CD4-positive, alpha-beta T cell treated with Interleukin-2 at 100 ng/mL for 4 hours (primary cell): Measurements from ENCODE around the gene TBX15.
"Not testable (repeated sequence)": the region's sequence is repeated elsewhere in the genome, so short reads cannot be mapped to it uniquely, and the experiment has no call there.

ENCODE experiments used
- DNase-seq: peaks from one replicate; pipeline ENCODE4 v3.0.0-alpha.2; 2020; ENCODE audit warnings: low spot score

TBX15 gene

GRCh38 chr1:118958937-118959631 lies 29.1 kb downstream of the TBX15 start:
- no peak for DNase-seq

- DNase-seq: no peak
Measured at GRCh38 chr1:118958140-118958539, 30.0 kb downstream of the TBX15 start.

- not testable (repeated sequence) for DNase-seq
Measured at GRCh38 chr1:118957579-118957978, 30.6 kb downstream of the TBX15 start.

- no peak for DNase-seq
Measured at GRCh38 chr1:118954301-118954905, 33.7 kb downstream of the TBX15 start.

- DNase-seq: no peak
Measured at GRCh38 chr1:118951270-118951936, 36.7 kb downstream of the TBX15 start.

GRCh38 chr1:118949315-118949714 lies 38.8 kb downstream of the TBX15 start:
- no peak for DNase-seq

GRCh38 chr1:118948846-118949245 lies 39.3 kb downstream of the TBX15 start:
- DNase-seq: no peak

GRCh38 chr1:118948351-118948750 lies 39.8 kb downstream of the TBX15 start:
- no peak for DNase-seq

GRCh38 chr1:118947790-118948189 lies 40.4 kb downstream of the TBX15 start:
- no peak for DNase-seq

GRCh38 chr1:118947003-118947765 lies 41.0 kb downstream of the TBX15 start:
- no peak for DNase-seq

GRCh38 chr1:118945489-118945888 lies 42.7 kb downstream of the TBX15 start:
- DNase-seq: no peak

- no peak for DNase-seq
Measured at GRCh38 chr1:118944546-118944945, 43.6 kb downstream of the TBX15 start.

GRCh38 chr1:118944133-118944532 lies 44.0 kb downstream of the TBX15 start:
- DNase-seq: no peak

- DNase-seq: no peak
Measured at GRCh38 chr1:118940957-118941356, 47.2 kb downstream of the TBX15 start.

GRCh38 chr1:118937413-118938072 lies 50.6 kb downstream of the TBX15 start:
- DNase-seq: no peak

- no peak for DNase-seq
Measured at GRCh38 chr1:118934706-118935105, 53.4 kb downstream of the TBX15 start.

- DNase-seq: no peak
Measured at GRCh38 chr1:118933051-118933781, 54.9 kb downstream of the TBX15 start.

- no peak for DNase-seq
Measured at GRCh38 chr1:118931876-118932275, 56.3 kb downstream of the TBX15 start.

GRCh38 chr1:118928739-118929554 lies 59.2 kb downstream of the TBX15 start:
- no peak for DNase-seq

GRCh38 chr1:118927427-118928187 lies 60.5 kb downstream of the TBX15 start:
- DNase-seq: no peak
